ENCODE measurements around the gene APOD.

DNA sequence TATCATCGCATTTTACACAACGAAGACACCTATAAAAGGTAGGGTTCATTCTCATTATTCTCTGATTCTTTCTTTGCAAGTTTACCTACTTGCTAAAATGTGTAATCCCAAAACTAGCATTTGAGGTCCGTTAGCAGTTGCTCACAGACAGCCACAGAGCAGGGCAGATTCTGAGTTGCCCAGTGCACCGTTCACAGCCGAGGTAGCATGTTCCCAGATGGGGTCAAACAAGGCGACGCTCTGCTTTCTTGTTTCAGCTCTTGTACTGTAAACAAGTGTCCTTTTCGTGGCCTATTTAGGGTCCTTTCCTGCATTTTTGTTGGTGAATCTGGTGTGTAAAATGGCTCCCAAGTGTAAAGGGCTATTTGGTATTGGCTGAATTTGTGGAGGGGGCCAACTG lies 43.7 kb downstream of the APOD start:
- no peak for TF ChIP-seq POLR2A (IDR thresholded peaks at IDR 0.05)
- TF ChIP-seq, protein P1, sequence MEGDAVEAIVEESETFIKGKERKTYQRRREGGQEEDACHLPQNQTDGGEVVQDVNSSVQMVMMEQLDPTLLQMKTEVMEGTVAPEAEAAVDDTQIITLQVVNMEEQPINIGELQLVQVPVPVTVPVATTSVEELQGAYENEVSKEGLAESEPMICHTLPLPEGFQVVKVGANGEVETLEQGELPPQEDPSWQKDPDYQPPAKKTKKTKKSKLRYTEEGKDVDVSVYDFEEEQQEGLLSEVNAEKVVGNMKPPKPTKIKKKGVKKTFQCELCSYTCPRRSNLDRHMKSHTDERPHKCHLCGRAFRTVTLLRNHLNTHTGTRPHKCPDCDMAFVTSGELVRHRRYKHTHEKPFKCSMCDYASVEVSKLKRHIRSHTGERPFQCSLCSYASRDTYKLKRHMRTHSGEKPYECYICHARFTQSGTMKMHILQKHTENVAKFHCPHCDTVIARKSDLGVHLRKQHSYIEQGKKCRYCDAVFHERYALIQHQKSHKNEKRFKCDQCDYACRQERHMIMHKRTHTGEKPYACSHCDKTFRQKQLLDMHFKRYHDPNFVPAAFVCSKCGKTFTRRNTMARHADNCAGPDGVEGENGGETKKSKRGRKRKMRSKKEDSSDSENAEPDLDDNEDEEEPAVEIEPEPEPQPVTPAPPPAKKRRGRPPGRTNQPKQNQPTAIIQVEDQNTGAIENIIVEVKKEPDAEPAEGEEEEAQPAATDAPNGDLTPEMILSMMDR (IDR thresholded peaks at IDR 0.05): no peak
